ENCODE results near the gene PPP1R16B.

Gene PPP1R16B

GRCh38 chr20:38805502-38805957, at the start of gene PPP1R16B:
PPP1R16B (plus strand) TSS chr20:38805697; CDS start chr20:38835926, 30,229 bp downstream.
- peak; percentile 15 for DNase-seq

- no peak for DNase-seq
These were observed 48.2 kb upstream of the PPP1R16B start for GRCh38 chr20:38757145-38757775.

GRCh38 chr20:38759106-38759505, 46.4 kb upstream of the PPP1R16B start:
- no peak for DNase-seq

GRCh38 chr20:38760978-38761377, 44.5 kb upstream of the PPP1R16B start:
- no peak for DNase-seq

- no peak for DNase-seq
These were observed 43.3 kb upstream of the PPP1R16B start for GRCh38 chr20:38762174-38762573.

GRCh38 chr20:38763616-38764015, 41.9 kb upstream of the PPP1R16B start:
- DNase-seq = no peak

GRCh38 chr20:38764567-38765318, 40.8 kb upstream of the PPP1R16B start:
- DNase-seq = no peak

- DNase-seq = no peak
These were observed 39.4 kb upstream of the PPP1R16B start for GRCh38 chr20:38766071-38766470.

DNA sequence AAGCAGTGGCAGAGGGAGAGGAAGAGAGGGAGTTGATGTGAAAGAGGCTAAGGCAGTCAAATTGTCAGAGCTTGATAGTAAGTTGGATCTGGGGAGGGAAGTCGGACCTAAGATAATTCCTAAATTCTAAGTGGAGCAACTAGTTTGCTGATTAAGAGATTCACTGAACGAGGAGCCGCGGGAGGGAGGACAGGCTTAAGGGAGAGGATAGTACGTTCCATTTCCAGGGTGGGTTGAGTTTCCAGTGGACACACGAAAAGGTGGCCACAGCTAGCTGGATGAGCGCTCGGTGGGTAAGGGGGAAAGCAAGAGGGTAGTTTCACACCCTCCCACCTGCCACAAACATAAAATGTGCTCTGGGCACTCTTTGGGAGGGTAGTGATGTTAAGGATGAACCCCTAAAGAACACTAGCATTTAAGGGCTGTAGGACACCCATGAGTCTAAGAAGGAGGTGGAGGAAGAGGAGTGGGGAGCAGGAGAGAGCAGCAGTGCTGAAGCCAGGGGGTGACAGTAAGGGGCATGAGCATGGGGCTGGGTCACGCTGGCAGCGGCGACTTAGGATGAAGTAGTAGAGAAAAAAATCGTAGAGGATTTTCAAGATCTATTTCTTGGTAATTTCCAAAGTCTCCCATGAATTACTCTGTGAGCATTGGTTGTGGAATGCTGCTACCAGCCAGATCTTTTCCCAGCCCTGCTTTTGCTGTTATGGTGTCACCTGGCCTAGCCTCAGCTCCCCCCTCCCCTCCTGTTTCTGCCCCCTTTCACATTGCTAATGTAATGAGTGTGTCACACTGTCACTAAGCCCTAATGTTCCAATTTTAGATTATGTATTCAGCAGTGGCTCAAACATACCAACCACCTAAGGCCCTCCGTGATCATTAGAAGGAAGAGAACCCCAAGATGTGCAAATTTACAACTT, 35.9 kb upstream of the PPP1R16B start:
- no peak for DNase-seq

GRCh38 chr20:38770546-38770945, 35.0 kb upstream of the PPP1R16B start:
- no peak for DNase-seq

- no peak for DNase-seq
These were observed 34.5 kb upstream of the PPP1R16B start for GRCh38 chr20:38770970-38771369.

GRCh38 chr20:38771621-38772020, 33.9 kb upstream of the PPP1R16B start:
- no peak for DNase-seq

GRCh38 chr20:38774167-38774566, 31.3 kb upstream of the PPP1R16B start:
- no peak for DNase-seq

DNA sequence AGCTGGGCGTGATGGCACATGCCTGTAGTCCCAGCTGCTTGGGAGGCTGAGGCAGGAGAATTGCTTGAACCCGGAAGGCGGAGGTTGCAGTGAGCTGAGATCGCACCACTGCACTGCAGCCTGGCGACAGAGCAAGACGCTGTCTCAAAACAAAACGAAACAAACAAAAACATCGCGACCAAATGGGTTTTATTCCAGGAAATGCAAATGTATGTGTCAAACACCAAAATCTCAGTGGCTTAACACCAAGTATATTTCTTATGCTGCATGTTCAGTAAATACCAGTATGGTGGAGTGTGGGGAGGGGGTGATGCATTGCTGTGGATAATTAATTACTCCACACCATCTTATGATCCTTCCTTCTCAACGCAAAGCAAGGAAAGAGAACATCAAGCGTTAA, 29.1 kb upstream of the PPP1R16B start:
- no peak for DNase-seq

- DNase-seq = no peak
These were observed 26.0 kb upstream of the PPP1R16B start for GRCh38 chr20:38779247-38780097.

DNA sequence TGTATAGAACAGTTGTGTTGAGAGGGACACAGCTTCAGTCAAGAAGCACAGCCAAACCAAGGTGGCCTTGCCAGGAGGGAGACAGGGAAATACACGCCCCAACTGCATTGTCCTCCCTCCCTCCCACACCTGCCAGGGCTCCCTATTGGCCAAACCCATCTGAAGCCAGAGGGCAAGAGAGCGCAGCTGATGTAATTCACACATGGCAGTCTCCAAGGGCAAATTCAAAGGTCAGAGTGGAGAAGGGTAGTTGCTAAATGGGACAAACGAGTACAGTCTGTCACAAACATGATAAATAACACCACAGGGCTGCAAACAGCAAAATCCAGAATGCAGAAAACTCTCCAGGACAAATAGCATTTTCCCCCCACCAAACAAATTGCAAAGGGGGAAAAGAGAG, 23.2 kb upstream of the PPP1R16B start:
- no peak for DNase-seq

GRCh38 chr20:38787870-38788269, 17.6 kb upstream of the PPP1R16B start:
- no peak for DNase-seq

GRCh38 chr20:38789503-38790199, 15.8 kb upstream of the PPP1R16B start:
- no peak for DNase-seq

- peak; percentile 72 for DNase-seq
These were observed 15.1 kb upstream of the PPP1R16B start for GRCh38 chr20:38790200-38791053.

DNA sequence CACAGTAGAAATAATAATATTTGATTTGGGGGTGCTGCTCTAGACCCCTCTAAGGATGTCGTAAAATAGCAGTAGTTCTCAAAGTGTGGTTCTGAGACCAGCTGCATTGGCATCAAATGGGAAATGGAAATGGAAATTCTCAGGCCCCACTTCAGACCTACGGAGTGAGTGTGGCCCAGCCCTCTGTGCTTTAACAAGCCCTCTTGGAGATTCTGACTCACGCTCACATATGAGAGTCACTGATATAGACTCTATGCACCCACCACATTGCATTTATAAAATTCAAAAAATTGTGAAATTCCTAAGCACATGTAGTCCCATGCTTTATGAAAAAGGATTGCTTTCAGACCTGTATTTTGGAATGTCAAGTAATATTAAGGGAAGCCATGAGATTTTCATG, 14.2 kb upstream of the PPP1R16B start:
- no peak for DNase-seq

DNA sequence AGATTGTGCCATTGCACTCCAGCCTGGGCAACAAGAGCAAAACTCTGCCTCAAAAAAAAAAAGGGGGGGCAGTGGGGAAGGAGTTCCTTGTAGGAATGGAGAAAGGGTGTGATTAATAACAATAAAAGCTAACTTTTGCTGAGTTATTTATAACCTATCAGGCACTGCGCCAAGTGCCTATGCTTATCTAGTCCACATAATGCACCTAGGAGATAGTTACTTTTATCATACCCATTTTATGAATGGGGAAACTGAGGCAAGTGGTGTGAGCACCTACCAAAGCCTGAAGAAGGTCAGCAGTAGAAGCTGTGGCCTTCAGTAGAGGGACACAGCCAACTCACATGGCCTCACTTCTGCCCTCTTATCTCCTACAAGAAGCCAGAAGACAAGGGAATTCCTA, 13.6 kb upstream of the PPP1R16B start:
- no peak for DNase-seq

Data from NCI-H1694 (cell line).